ENCODE results near the gene SSU72.

SSU72 gene

GRCh38 chr1:1574721-1575537 is at the start of gene SSU72:
SSU72 (minus strand) TSS chr1:1574863; CDS start chr1:1574557, 306 bp downstream.
- DNase-seq: peak; percentile 88
- in situ Hi-C loops (cut with MboI; ENCODE audit: low pct_unique_long_range_greater_than_20kb, low sequenced_read_pairs): no loop called here

GRCh38 chr1:1623631-1624442 is 49.2 kb upstream of the SSU72 start:
- in situ Hi-C loops (cut with MboI; ENCODE audit: low pct_unique_long_range_greater_than_20kb, low sequenced_read_pairs): no loop called here
- DNase-seq: no peak

DNA sequence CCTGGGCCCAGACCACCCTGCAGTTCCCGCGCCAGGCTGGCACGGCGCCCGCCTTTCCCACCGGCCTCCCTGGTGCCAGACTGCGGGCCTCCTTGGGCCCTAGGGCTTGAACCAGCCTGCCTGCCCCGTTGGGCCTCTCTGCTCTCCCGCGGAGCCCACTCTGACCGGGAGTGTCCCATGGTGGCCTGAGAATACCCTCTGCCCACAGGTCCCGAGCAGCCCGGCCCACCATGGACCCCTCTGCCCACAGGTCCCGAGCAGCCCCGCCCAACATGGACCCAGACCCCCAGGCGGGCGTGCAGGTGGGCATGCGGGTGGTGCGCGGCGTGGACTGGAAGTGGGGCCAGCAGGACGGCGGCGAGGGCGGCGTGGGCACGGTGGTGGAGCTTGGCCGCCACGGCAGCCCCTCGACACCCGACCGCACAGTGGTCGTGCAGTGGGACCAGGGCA is 48.5 kb upstream of the SSU72 start:
- in situ Hi-C loops (cut with MboI; ENCODE audit: low pct_unique_long_range_greater_than_20kb, low sequenced_read_pairs): no loop called here
- DNase-seq: no peak

- in situ Hi-C loops (cut with MboI; ENCODE audit: low pct_unique_long_range_greater_than_20kb, low sequenced_read_pairs): no loop called here
- no peak for DNase-seq
Measured at GRCh38 chr1:1622788-1623094, 48.1 kb upstream of the SSU72 start.

- DNase-seq: no peak
- in situ Hi-C loops (cut with MboI; ENCODE audit: low pct_unique_long_range_greater_than_20kb, low sequenced_read_pairs): no loop called here
Measured at GRCh38 chr1:1622010-1622787, 47.5 kb upstream of the SSU72 start.

GRCh38 chr1:1621173-1622009 is 46.7 kb upstream of the SSU72 start:
- in situ Hi-C loops (cut with MboI; ENCODE audit: low pct_unique_long_range_greater_than_20kb, low sequenced_read_pairs): no loop called here
- DNase-seq: no peak

GRCh38 chr1:1620433-1621139 is 45.9 kb upstream of the SSU72 start:
- DNase-seq: no peak
- in situ Hi-C loops (cut with MboI; ENCODE audit: low pct_unique_long_range_greater_than_20kb, low sequenced_read_pairs): no loop called here

DNA sequence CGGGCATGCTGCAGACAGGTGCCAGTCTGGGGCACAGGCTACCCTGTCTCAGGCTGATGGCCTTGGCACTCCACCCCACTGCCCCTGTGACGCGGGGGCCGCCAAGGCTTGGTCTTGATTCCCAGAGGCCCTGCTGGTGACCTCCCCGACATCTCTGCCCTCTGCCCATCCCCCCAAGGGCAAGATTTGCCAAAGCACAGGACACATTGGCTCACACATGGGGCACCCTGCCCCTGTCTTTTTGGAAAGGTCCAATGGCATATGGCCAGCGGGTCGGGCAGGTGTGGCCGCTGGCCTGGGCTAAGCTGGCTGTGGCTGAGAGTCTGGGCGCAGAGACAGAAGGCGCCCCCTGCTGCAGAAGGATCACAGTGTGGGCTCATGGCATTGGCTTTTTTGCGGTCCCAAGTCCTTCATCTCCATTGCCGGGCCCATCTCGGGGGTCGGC is 45.3 kb upstream of the SSU72 start:
- DNase-seq: peak; percentile 41
- in situ Hi-C loops (cut with MboI; ENCODE audit: low pct_unique_long_range_greater_than_20kb, low sequenced_read_pairs): no loop called here

- DNase-seq: no peak
- in situ Hi-C loops (cut with MboI; ENCODE audit: low pct_unique_long_range_greater_than_20kb, low sequenced_read_pairs): no loop called here
Measured at GRCh38 chr1:1618396-1619068, 43.9 kb upstream of the SSU72 start.

DNA sequence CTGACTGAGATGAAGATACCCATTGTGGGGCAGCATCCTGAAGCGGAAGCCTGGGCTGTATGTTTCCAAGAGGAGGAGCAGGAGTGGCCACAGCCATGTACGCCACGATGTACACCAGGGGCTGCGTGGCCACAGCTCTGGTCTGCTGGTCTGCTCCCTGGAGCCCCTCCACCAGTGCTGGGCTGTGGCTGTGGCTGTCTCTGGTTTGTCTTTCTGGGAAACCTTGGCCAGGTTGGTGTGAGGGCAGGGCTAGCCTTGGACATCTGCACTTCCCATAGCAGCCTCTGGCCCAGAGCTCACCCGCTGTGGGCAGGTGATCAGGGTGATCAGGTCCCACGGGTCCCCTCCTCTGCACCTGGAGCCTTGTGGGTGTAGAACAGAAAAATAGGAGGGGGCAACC is 43.3 kb upstream of the SSU72 start:
- in situ Hi-C loops (cut with MboI; ENCODE audit: low pct_unique_long_range_greater_than_20kb, low sequenced_read_pairs): no loop called here
- DNase-seq: no peak

DNA sequence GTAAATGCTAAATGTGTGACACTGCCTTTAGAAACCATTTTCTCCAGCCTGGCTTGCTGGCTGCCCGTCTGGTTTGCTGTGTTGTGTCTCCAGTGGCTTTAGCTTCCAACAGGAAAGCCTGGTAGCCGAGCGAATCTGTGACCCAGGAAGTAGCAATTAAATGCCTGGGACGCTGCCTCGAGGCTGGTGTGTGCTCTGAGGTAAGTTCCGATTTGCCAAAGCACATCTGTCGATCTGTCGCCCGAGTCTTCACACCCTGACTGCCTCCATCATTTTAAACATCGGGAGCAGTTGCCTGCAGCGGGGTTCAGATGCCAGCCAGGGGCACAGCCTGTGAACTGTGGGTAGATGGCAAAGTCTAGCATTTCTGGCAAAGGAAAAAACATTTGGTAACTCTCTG is 42.9 kb upstream of the SSU72 start:
- in situ Hi-C loops (cut with MboI; ENCODE audit: low pct_unique_long_range_greater_than_20kb, low sequenced_read_pairs): no loop called here
- no peak for DNase-seq

GRCh38 chr1:1616838-1617237 is 42.2 kb upstream of the SSU72 start:
- in situ Hi-C loops (cut with MboI; ENCODE audit: low pct_unique_long_range_greater_than_20kb, low sequenced_read_pairs): no loop called here
- no peak for DNase-seq

GRCh38 chr1:1616045-1616790 is 41.6 kb upstream of the SSU72 start:
- no peak for DNase-seq
- in situ Hi-C loops (cut with MboI; ENCODE audit: low pct_unique_long_range_greater_than_20kb, low sequenced_read_pairs): no loop called here

- DNase-seq: peak; percentile 94
- in situ Hi-C loops (cut with MboI; ENCODE audit: low pct_unique_long_range_greater_than_20kb, low sequenced_read_pairs): no loop called here
Measured at GRCh38 chr1:1615256-1616044, 40.8 kb upstream of the SSU72 start, which contains the start of gene MIB2. MIB2 (plus strand) TSS chr1:1615500; CDS start chr1:1623453, 7,953 bp downstream.

DNA sequence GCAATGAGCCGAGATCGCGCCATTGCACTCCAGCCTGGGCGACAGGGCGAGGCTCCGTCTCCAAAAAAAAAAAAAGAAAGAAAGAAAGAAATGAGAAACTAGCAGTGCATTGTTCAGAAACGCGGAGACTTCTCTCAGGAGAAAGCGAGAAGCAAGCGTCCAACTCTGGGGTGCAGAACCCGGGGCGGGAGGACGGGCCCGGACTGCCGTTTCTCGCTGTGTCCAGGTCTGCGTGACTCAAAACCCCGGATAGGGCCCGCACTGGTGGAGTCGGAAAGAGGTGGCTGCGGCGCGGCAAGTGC is 40.2 kb upstream of the SSU72 start:
- in situ Hi-C loops (cut with MboI; ENCODE audit: low pct_unique_long_range_greater_than_20kb, low sequenced_read_pairs): no loop called here
- no peak for DNase-seq

DNA sequence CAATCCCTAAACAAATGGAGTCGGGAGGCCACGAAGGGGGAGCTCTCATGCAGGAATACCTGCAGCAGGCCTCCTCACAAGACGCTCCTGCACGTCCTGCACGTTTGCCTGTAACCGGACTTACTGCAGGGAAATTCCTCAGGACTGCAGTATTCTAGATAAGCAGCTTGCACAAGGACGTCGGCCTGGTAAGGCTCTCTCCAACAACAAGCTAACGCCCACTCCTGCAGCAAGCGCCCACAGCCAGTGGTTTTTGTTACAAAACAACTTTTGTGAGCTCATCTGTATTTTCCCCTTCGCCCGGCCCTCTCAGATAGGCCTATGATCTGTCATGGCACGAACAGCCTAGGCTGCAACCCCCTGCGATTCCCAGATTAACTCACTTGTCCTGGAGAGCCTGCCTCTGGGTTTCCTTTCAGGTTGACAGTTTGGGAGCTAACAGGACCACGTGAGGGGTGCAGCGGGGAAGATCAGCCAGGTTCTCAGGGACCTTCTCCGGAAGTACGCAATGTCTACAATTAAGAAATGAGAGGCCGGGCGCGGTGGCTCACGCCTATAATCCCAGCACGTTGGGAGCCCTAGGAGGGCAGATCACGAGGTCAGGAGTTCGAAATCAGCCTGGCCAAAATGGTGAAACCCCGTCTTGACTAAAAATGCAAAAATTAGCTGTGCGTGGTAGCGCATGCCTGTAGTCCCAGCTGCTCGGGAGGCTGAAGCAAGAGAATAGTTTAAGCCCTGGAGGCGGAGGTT is 39.7 kb upstream of the SSU72 start:
- peak; percentile 71 for DNase-seq

More for the DNA sequence above, 39.7 kb upstream of the SSU72 start:
- in situ Hi-C loops (cut with MboI; ENCODE audit: low pct_unique_long_range_greater_than_20kb, low sequenced_read_pairs): no loop called here

Measured in KBM-7 (cell line).